GM21737 (cell line): ENCODE data around the gene MGAT4A.

Source experiments
- ATAC-seq: cut with Tn5 transposase; IDR thresholded peaks from one replicate; pipeline ENCODE4 v1.9.1; 2021; ENCODE audit warnings: mild to moderate bottlenecking, moderate library complexity; ENCODE audit not compliant: unreplicated experiment

Gene MGAT4A

GRCh38 chr2:98731041-98731893 lies at the start of gene MGAT4A:
MGAT4A (minus strand) TSS chr2:98731132; CDS start chr2:98726332, 4,800 bp downstream.
- peak; percentile 70 for ATAC-seq

GRCh38 chr2:98778741-98779483 lies 48.0 kb upstream of the MGAT4A start:
- no peak for ATAC-seq

GRCh38 chr2:98778151-98778550 lies 47.2 kb upstream of the MGAT4A start:
- no peak for ATAC-seq

GRCh38 chr2:98777710-98778109 lies 46.8 kb upstream of the MGAT4A start:
- no peak for ATAC-seq

- ATAC-seq, result no peak
These were observed 46.1 kb upstream of the MGAT4A start for GRCh38 chr2:98777076-98777475.

- no peak for ATAC-seq
These were observed 45.2 kb upstream of the MGAT4A start for GRCh38 chr2:98776136-98776535.

GRCh38 chr2:98775146-98775986 lies 44.4 kb upstream of the MGAT4A start:
- no peak for ATAC-seq

- ATAC-seq, result no peak
These were observed 43.0 kb upstream of the MGAT4A start for GRCh38 chr2:98773907-98774306.

GRCh38 chr2:98773169-98773568 lies 42.2 kb upstream of the MGAT4A start:
- ATAC-seq, result no peak

GRCh38 chr2:98772536-98772935 lies 41.6 kb upstream of the MGAT4A start:
- no peak for ATAC-seq

GRCh38 chr2:98771721-98772524 lies 41.0 kb upstream of the MGAT4A start:
- ATAC-seq, result no peak

- ATAC-seq, result no peak
These were observed 40.3 kb upstream of the MGAT4A start for GRCh38 chr2:98771264-98771663.

- ATAC-seq, result no peak
These were observed 38.9 kb upstream of the MGAT4A start for GRCh38 chr2:98769784-98770183.

GRCh38 chr2:98769114-98769476 lies 38.2 kb upstream of the MGAT4A start:
- ATAC-seq, result no peak

GRCh38 chr2:98768384-98769113 lies 37.6 kb upstream of the MGAT4A start:
- no peak for ATAC-seq

GRCh38 chr2:98764499-98764898 lies 33.6 kb upstream of the MGAT4A start:
- no peak for ATAC-seq

GRCh38 chr2:98763209-98763951 lies 32.4 kb upstream of the MGAT4A start:
- no peak for ATAC-seq

GRCh38 chr2:98761909-98762308 lies 31.0 kb upstream of the MGAT4A start:
- no peak for ATAC-seq

- no peak for ATAC-seq
These were observed 30.4 kb upstream of the MGAT4A start for GRCh38 chr2:98761267-98761781.
